ENCODE measurements around the gene PLVAP.

DNA sequence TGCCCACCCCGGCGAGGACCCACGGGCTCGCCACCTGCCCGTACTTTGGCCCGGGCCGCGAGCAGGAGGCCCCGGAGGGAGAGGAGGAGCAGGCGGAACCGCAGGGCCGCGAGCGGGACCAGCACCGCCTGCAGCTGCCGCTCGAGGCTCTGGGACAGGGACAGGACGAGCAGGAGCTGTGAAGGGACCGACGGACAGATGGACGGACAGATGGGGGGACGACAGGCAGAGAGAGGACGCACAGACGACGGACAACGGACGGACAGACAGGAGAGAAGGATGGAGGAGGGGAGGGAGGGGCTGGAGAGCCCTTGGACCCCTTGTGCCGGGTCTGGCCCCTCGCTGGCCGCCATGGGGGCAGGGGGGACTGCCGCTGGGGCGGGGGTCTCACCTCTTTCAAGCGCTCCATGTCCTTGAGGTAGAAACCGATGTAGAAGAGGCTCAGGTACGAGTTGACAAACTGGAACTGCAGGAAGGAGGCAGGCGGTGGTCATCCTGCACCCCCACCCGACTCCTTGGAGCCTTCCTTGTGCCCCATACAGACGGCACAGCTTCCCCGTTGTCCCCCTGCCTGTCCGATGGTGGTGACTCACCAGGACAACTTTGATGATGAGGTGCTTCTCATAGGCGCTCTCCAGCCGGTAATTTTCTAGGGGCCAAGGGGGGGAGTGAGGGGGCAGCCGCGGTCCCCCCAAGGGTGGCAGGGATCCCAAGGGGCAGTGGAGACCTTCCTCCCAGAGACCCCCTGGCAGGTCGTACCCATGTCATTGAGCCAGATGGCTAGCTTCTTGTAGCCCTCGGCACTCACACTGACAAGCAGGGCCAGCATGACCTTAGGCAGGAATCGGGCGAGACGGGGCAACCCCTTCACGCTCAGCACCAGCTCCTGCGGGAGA is 47.5 kb downstream of the PLVAP start:
- no peak for TF ChIP-seq POLR2AphosphoS5 (IDR thresholded peaks at IDR 0.05)
- no peak for TF ChIP-seq POLR2A (IDR thresholded peaks at IDR 0.05)
- TF ChIP-seq EP300 (IDR thresholded peaks at IDR 0.05) = no peak
